ENCODE data around the gene SLC9A7.

Gene SLC9A7

DNA sequence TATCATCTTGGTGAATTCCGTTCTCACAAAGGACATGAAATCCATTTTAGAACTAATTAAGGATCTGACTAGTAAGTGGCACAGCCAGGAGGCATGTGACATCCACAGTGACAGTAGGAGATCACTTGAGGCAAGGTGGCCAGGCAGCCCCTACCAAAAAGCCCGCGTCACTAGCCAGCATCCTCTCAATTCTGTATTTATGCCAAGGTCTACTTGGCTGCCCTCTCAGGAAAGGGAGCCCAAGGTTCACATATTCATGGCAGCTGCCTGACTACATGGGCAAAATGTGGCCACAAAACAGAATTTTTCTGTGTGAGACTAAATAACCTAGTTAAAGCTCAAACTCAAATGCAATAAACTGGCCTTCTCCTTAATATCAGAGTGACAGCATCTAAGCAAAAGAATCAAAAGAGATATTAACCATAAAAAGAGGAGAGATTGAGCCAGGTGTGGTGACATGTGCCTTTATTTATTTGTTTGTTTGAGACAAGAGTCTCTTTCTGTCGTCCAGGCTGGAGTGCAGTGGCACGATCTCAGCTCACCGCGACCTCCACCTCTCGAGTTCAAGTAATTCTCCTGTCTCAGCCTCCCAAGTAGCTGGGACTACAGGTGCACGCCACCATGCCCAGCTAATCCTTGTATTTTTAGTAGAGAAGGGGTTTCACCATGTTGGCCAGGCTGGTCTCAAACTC lies 51.5 kb downstream of the SLC9A7 start:
- FAIRE-seq (no peak), DNase-seq (ENCODE audit: low spot score) (no peak)

DNA sequence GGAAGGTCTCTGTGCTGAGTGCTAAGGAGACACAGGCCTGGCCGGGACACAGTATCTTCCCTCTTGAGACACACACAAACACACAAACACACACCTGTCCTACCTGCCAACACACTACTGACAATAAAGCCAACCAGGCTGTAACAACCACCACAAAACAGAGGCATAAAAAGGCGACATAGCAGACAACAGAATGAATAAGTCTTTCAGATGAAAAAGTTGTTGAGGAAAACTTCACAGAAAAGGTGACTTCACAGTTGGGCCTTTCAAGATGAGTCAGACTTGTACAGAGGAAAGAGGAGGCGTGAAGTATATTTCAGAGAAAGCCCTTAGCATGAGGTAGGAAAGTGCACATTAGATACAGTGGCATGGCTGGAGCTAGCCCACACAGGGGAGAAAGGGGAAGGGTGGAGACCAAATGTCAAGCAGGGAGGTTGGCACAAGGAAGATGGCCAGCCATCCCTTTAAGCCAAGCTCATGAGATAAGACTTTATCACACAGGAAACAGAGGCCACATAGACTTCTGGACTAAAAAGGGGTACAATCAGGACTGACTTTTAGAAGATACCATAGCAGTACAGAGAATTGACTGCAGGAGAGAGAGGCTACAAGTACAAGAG lies 54.0 kb downstream of the SLC9A7 start:
- DNase-seq (ENCODE audit: low spot score) (no peak), FAIRE-seq (no peak)

DNA sequence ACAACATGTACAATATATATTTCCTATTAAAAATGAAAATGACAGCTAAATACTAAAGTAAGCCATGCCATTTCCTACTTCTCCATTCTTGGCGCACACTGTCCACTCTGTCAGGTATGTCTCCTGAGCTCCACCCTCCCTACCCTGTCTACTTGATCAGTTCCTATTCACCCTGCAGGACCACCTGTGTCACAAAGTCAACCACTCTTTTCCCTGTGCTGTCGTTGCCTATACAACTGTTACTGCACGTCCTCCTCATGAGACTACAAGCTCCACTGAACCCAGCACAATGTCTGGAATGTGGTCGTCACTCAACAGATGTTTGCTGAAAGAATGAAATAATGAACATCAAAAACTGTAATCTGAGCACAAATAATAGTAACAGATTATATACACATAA lies 54.9 kb downstream of the SLC9A7 start:
- DNase-seq (ENCODE audit: low spot score) (no peak), FAIRE-seq (no peak)

DNA sequence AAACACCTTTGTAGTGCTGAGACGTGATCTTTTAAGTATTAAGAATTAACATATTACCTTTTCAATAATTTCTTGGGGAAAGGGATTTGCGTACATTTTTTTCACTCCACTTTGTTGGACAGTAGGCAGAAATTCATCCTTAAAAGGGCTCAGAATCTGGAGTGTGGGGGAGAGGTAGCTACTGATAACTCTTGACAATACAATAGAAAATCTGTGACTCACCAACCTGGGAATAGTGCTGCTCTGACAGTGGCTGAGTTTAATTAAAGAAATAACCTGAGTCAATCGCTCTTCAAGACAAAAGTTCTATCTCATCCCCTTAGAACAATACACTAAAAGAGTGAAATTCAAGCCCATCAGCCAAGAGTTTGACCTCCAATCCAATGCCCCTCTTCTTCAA lies 60.2 kb downstream of the SLC9A7 start:
- DNase-seq (ENCODE audit: low spot score): no peak
- FAIRE-seq: no peak

DNA sequence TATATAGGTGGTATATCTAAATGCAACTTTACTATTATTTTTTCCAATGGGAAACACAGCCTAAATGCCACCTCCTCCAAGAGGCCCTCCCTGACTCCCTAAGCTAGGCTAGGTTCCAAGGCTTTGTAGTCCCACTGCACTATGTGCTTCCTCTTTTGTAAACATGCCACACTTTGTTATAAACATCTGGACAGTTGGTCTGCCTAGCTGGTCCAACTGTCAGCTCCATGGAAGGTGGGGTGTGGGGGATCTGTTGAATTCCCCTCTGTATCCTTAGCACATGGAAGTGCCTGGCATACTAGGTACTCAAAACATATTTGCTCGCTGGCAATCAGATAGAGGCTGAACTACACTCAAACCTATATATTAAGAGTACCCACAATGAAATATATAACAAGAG lies 63.4 kb downstream of the SLC9A7 start:
- FAIRE-seq (no peak), DNase-seq (ENCODE audit: low spot score) (no peak)

DNA sequence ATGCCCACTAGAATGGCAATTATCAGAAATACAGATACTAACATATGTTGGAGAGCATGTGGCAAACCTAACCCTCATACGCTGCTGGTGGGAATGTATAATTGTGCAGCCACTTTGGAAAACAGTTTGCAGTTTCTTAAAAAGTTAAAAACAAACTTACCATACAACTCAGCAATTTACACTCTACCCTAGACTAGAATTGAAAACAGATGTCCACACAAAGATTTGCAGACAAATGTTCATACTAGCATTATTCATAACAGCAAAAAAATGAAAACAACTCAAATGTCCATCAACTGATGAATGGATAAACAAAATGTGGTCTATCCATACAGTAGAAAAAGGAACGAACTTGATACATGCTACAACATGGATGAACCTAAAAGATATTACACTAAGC lies 64.4 kb downstream of the SLC9A7 start:
- FAIRE-seq (no peak), DNase-seq (ENCODE audit: low spot score) (no peak)

DNA sequence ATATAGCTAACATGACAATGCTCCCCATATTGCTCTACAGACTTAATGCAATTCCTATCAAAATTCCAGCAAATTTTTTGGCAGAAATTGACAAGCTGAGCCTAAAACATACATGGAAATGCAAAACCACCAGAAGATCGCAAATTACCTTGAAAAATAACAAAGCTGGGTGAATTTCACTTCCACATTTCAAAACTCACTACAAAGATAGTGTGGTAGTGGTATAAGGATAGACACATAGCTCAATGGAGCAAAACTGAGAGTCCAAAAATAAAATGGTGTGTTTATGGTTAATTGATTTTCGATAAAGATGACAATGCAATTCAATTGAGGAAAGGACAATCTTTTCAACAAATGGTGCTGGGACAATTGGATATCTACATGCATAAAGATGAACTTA lies 65.8 kb downstream of the SLC9A7 start:
- no peak for DNase-seq (ENCODE audit: low spot score)
- FAIRE-seq: no peak

DNA sequence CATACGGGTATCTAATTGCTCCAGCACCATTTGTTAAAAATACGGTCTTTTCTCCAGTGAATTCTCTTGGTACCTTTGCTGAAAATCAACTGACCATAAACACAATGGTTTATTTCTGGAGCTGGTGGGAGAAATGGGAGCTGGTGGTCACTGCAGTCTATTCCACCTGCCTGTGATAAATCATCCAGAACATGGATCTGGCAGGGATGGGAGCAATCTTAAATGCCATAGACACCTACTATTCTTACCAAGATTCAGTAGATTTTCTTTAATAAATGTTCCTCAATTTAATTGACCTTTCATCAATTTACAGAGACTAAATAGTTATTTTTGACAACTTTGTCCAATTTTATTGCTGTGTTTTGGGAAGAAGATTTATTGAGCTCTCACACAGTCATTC lies 68.1 kb downstream of the SLC9A7 start:
- no peak for DNase-seq (ENCODE audit: low spot score)
- no peak for FAIRE-seq

DNA sequence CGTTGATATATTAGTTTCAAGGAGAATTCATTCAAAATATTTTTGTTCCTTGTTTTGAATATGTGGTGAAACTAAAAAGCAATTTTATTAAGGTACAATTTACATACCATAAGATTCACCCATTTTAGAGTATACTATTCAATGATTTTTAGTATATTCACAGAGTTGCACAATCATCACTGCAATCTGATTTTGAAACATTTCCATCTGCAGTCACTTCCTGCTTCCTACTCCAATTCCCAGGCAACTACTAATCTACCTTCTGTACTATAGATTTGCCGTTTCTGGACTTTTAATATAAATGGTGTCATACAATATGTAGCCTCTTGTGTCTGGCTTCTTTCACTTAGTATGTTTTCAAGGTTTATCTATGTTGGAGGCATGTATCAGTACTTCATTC lies 71.3 kb downstream of the SLC9A7 start:
- DNase-seq (ENCODE audit: low spot score): no peak
- FAIRE-seq: no peak

DNA sequence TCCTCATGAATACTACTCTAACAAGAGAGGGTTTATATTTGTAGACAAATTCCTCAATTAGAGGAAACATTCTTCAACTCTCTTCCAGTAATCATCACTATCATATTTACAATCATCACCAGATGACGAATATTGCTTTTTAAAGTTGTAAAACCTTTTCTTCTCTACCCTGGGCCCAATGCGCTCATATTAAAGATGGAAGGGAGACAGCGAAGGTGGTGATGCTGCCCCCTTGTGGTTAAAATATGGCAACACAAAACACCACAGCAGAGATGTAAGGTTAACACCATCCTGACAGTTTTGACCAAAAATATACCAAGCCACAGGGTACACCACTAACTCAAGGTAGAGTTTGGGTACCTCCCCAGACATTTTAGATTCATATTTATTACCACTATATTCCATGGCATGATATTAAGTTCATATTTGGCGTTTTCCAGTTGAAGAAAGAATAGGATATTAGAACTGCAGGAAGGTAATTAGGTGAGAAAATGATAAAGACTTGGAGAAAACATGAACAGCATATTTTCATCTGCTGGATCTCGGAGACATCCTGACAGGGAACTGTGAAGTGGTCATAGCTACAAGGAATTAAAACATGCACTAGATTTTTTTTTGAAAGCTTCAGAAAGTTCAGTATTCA lies 72.8 kb downstream of the SLC9A7 start:
- DNase-seq (ENCODE audit: low spot score): peak; percentile 9
- FAIRE-seq: peak; percentile 27

DNA sequence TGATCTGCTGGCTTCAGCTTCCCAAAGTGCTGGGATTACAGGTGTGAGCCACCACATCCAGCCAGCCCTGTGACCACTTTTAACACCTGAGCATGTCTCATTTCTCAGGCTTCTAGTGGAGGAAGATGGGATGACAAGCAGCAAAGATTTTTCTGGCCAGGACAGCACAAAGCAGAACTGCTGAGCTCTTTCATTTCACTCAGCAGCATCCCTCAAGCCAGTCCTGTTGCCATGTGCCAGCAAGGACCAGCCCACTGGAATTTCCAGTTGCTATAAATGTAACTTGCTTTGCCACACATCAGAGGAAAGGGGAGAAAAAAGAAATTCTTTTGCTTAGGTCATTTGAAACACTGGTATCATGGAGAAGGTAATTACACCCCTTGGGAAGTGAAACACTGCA lies 75.9 kb downstream of the SLC9A7 start:
- no peak for DNase-seq (ENCODE audit: low spot score)

DNA sequence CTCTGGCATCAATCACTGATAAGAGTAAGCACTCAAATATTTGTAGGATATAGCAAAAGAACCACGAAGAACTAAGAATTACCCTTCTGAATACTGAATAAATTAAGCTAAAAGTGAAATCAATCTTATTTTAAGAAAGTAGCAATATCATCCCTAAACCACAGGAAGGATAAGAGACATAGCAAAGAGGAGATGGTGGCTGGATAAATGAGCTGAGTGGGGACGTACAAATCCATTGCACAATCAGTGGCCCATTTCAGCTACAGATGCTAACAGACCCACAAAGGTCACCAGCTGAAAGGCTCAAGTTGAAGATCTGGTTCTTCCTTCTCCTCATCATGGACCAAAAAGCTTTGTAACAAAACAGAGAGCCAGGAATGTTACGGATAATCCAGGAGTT lies 77.1 kb downstream of the SLC9A7 start:
- FAIRE-seq: no peak
- DNase-seq (ENCODE audit: low spot score): no peak

More for the DNA sequence above, 75.9 kb downstream of the SLC9A7 start:
- FAIRE-seq: no peak

DNA sequence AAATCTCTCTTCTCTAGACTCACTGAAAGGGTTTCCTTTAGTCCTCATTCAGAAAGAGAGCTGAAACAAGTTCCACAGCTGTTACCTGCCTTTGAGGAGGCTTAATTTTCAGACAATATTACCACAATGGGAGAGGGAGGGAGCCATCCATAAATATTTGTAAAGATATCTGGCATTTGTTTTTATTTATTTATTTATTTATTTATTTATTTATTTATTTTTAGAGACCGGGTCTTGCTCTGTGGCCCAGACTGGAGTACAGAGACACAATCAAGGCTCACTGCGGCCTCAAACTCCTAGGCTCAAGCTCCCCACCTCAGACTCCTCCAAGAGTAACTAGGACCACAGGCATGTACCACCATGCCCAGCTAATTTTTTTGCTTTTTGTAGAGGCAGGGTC lies 80.7 kb downstream of the SLC9A7 start:
- FAIRE-seq: no peak

DNA sequence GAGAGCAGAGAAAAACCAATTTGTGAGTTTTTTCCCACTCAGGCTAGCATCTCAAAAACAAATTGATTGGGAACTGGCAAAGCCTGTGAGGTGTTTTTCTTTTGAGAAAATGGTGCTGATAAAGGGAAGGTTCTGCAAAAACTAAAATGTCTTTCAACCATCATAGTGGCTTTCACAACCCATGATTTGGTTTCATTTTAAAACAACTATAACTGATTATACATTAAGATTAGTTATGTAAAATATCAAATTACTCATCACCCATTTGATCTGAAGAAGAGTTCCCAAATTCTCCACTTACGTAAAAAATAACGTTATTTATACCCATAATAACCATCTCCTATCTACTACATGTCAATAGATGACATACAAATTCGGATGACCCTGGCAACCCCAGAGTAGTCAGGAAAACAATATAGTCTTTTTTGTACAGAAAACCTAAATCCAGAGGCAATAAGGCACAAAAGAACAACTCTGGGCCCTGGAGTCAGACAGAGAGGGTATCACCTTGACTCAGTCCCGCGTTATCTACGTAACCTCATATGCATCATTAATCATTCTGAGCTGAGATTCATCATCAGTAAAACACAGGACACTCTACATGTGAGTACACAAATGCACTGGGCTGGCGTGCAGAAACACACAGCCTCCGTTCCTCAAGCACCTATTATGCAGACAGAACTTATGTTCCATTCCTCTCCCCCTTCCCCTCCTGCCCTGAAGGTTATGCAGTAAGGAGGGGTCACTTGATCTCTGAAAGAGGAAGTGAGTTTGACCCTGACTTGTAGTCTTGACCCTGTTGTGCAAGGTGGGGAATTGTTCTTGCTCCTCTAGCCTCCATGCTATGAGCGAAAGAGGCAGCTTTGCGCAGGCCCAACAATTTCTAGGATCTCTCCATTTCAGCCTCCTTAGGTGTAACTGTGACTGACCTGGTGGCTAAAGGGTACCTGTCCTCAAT lies 82.2 kb downstream of the SLC9A7 start:
- FAIRE-seq: no peak
- no peak for DNase-seq (ENCODE audit: low spot score)

More for the DNA sequence above, 80.7 kb downstream of the SLC9A7 start:
- no peak for DNase-seq (ENCODE audit: low spot score)

DNA sequence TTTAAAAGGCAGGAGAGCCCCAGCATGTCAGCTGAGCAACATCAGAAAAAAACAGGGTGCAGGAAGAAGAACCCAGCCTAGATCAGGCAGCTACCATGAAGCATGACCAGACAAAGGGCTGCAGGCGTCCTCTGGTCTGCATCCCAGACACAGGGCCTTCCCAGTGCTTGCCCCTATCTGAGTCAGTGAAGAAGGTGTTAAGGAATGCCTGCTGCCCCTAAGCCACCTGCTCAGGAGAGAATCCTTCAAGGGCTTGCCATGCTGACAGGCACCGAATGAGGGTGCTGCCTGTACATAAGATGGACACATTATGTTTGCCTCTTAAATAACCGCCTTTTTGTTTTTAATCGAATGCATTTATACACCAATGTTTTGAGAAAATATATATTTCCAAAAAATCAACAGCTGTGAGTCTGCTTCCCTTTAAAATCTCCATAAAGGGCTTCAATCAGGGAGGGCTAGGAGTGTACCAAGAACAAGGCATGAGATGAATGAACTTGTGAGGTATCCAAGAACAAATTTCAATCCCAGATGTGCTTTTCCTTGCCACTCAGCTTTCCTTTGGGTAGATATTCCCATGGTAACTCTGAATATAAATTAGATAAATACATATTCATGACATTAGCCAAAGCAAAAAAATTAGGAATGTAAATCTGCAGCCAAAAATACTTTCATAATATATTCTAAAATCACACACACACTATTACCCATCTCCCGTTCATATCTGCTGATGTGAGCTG lies 85.1 kb downstream of the SLC9A7 start:
- FAIRE-seq: no peak
- DNase-seq (ENCODE audit: low spot score): no peak

DNA sequence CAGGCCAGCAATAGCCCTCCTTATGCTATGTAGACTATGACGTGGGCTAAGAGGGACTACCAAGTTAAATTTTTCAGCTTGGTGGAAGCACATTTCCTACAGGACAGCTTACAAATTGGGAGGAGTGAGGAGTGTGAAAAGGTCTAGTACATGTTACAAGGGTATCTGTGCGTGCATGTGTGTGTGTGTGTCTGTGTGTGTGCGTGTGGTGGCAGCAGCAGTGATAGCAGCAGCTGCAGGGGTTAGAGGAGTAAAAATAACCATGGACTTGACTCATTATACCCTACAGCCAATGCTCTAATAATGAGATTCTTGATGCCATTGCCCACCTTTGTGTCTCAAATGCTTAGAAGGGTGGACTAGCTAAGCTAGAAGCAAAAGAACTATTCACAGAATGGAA lies 88.6 kb downstream of the SLC9A7 start:
- FAIRE-seq: no peak
- DNase-seq (ENCODE audit: low spot score): no peak

DNA sequence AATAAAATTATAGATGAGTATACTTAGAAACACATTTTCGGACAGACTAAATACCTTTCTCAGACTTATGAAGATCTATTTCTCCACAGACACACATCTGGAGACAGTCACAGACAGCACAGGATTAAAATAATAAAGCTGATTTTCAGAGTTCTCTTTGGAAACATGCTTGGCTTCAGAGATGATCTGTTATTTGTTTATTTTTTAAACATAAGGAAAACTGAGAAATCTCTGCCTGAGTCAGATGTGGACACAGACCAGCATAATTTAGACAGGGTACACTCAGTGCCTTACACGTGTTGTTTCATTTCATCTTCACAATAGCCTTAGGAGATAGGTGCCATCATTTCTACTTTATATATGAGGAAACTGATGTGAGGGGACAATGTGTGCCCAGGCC lies 92.1 kb downstream of the SLC9A7 start:
- no peak for FAIRE-seq
- no peak for DNase-seq (ENCODE audit: low spot score)

DNA sequence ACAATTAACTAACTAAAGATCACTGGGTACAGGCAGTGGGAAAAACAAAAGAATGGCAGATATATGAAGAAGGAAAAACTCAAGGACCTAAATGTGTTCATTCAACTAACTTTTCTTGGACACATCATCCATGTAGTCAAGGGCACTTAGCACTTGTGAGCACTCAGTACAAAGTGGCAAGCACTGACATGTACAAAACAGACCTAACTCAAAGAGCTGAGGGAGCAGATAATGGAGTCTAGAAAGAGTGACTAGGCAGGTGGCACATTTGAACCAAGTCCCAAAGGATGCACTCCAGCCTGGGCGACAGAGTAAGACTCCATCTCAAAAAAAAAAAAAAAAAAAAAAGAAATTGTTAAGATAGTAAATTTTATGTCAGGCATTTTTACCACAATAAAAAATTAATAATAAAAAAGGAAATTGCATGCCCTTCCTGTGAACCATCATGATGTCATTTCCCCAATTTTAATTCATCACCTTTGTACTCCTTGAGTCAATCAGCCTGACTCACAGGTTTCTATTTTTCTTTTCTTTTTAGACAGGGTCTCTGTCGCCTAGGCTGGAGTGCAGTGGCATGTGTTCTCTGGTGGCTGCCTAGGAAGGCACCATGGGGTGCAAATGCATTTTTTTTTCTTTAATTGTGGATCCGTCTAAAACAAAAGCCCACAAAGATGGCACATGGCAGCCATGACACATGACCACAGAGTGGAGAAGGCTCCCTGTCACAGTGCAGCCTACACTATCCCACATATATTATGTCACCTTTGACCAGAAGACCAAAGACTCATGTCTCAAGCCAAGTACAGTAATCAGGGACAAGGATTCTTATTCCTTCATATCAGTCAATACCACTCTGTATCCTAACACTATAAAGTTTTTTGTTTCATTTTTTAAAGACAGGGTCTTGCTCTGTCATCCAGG lies 93.4 kb downstream of the SLC9A7 start:
- FAIRE-seq (peak; percentile 21), DNase-seq (ENCODE audit: low spot score) (peak; percentile 38)

DNA sequence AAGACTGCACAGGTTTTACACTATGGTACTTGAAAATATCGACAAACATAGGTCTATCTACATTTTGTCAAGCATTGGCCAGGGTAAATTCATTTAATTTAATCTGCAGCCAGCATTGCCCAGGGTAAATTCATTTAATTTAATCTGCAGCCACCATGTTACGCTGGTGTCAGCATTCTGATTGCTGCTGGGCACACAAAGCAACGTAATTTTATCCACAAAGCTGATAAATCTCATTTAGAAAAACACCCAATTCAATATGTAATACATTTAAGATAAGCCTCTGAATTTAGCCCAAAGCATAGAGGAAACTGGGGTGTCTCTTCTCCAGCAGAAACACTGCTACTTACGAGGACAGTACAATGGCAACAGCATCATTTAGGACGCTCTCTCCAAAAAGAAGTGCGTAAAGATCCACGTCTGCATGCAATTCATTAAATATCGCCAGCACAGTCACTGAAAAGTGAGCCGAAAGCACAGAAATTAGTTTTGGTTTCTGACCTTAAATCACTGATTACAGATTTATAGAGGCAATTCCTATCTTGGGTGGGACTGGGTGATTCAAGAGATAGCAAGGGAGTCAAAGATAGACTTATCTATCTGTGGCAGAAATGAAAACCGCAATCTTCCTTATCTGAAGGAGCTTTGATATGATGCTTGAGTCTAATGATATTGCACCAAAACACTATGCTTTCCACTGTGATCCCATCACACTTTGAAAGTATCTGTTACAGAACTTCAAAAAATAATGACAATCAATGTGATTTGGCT lies 96.5 kb downstream of the SLC9A7 start:
- FAIRE-seq (no peak), DNase-seq (ENCODE audit: low spot score) (no peak)

Measured in RCC 7860 (cell line).